HepG2 (cell line): ENCODE results near the gene EED. TPM values are rescaled to one million over a fixed set of nuclear protein-coding genes. Genes with fewer than 3 reads are reported as not detected.

ENCODE experiments used
- DPF2 ChIP-seq: sonication (generic); formaldehyde crosslinking; IDR thresholded peaks from 2 replicates; pipeline ENCODE4 v1.4.0; 2020; ENCODE audit warnings: mild to moderate bottlenecking, low read depth, missing genetic modification reagents, borderline replicate concordance
- HMG20A ChIP-seq: IDR thresholded peaks from 2 replicates; pipeline ENCODE4 v1.6.1; 2016; ENCODE audit warnings: borderline replicate concordance
- RFX5 ChIP-seq: IDR thresholded peaks from 2 replicates; pipeline ENCODE4 v1.6.1; 2011; ENCODE audit warnings: low read depth, low read length, improper control_type of control experiment
- polyA plus RNA-seq, 8 experiments: library from polyadenylated mRNA; depleted of rRNA in 3 of 8; stranded (reverse) in 7 of 8; unstranded in 1 of 8; fragments of >200 nt; fragmentation: Illumina TruSeq in 4 of 8; extraction: Trizol in 4 of 8; gene quantifications; 2 replicates each; pipeline versions ENCODE4 v1.2.1 to v1.2.3, GENCODE V29; 2011 to 2016; ENCODE audit warnings: low read depth in 4 of 8, missing spikeins in 1 of 8, mixed read lengths in 1 of 8; ENCODE audit not compliant: insufficient read depth in 1 of 8
- total RNA-seq, 5 experiments: library from RNA; depleted of rRNA; stranded (reverse); fragments of >200 nt; fragmentation: Illumina TruSeq; extraction: Trizol; gene quantifications; 2 replicates each; pipeline ENCODE4 v1.2.3, GENCODE V29; 2016; ENCODE audit warnings: low read depth in 1 of 5
- TF ChIP-seq, protein P1 (sequence below): IDR thresholded peaks from 2 replicates; pipeline ENCODE4 v1.6.1; 2016; ENCODE audit warnings: mild to moderate bottlenecking, missing biosample characterization, missing genetic modification reagents
- TF ChIP-seq, protein P2 (sequence below): sonication (generic); formaldehyde crosslinking; IDR thresholded peaks from 2 replicates; pipeline ENCODE4 v1.4.0; 2020; ENCODE audit warnings: low read depth, mild to moderate bottlenecking, missing genetic modification reagents
- TF ChIP-seq, protein P3 (sequence below): sonication (generic); formaldehyde crosslinking; IDR thresholded peaks from 2 replicates; pipeline ENCODE4 v1.5.1; 2020; ENCODE audit warnings: mild to moderate bottlenecking, missing genetic modification reagents, borderline replicate concordance
- TF ChIP-seq, protein P4 (sequence below): sonication (generic); formaldehyde crosslinking; IDR thresholded peaks from 2 replicates; pipeline ENCODE4 v1.5.1; 2020; ENCODE audit warnings: mild to moderate bottlenecking, moderate library complexity, missing genetic modification reagents

The EED gene
- total and polyA plus RNA-seq, 2 of the 13 experiments (the other 11 are each of a cell fraction or from before 2014, with no cell fraction given) = 11.0 to 28.4 TPM

DNA sequence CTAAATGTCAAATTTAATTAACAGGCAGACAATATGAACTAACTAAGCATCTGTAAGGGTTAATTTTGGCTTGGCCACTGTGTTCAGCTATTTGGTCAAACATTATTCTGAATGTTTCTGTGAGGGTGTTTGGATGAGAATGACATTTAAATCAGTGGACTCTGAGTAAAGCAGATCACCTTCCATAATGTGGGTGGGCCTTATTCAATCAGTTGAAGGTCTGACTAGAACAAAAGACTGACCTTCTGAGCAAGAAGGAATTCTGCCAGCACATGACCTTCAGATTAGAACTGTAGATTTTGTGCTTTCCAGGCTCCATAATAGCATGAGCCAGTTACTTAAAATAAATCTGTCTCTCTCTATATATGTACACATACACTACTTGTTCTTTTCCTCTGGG, 12.0 kb upstream of the EED start (continued):
- TF ChIP-seq, protein P1, sequence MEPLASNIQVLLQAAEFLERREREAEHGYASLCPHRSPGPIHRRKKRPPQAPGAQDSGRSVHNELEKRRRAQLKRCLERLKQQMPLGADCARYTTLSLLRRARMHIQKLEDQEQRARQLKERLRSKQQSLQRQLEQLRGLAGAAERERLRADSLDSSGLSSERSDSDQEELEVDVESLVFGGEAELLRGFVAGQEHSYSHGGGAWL = no peak
- TF ChIP-seq, protein P2, sequence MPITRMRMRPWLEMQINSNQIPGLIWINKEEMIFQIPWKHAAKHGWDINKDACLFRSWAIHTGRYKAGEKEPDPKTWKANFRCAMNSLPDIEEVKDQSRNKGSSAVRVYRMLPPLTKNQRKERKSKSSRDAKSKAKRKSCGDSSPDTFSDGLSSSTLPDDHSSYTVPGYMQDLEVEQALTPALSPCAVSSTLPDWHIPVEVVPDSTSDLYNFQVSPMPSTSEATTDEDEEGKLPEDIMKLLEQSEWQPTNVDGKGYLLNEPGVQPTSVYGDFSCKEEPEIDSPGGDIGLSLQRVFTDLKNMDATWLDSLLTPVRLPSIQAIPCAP (CRISPR knock-in tag) = no peak
- TF ChIP-seq DPF2 (CRISPR knock-in tag) (no peak), HMG20A (CRISPR knock-in tag) (no peak), RFX5 (no peak)
- TF ChIP-seq, protein P3, sequence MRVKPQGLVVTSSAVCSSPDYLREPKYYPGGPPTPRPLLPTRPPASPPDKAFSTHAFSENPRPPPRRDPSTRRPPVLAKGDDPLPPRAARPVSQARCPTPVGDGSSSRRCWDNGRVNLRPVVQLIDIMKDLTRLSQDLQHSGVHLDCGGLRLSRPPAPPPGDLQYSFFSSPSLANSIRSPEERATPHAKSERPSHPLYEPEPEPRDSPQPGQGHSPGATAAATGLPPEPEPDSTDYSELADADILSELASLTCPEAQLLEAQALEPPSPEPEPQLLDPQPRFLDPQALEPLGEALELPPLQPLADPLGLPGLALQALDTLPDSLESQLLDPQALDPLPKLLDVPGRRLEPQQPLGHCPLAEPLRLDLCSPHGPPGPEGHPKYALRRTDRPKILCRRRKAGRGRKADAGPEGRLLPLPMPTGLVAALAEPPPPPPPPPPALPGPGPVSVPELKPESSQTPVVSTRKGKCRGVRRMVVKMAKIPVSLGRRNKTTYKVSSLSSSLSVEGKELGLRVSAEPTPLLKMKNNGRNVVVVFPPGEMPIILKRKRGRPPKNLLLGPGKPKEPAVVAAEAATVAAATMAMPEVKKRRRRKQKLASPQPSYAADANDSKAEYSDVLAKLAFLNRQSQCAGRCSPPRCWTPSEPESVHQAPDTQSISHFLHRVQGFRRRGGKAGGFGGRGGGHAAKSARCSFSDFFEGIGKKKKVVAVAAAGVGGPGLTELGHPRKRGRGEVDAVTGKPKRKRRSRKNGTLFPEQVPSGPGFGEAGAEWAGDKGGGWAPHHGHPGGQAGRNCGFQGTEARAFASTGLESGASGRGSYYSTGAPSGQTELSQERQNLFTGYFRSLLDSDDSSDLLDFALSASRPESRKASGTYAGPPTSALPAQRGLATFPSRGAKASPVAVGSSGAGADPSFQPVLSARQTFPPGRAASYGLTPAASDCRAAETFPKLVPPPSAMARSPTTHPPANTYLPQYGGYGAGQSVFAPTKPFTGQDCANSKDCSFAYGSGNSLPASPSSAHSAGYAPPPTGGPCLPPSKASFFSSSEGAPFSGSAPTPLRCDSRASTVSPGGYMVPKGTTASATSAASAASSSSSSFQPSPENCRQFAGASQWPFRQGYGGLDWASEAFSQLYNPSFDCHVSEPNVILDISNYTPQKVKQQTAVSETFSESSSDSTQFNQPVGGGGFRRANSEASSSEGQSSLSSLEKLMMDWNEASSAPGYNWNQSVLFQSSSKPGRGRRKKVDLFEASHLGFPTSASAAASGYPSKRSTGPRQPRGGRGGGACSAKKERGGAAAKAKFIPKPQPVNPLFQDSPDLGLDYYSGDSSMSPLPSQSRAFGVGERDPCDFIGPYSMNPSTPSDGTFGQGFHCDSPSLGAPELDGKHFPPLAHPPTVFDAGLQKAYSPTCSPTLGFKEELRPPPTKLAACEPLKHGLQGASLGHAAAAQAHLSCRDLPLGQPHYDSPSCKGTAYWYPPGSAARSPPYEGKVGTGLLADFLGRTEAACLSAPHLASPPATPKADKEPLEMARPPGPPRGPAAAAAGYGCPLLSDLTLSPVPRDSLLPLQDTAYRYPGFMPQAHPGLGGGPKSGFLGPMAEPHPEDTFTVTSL (CRISPR knock-in tag) = no peak
- TF ChIP-seq, protein P4, sequence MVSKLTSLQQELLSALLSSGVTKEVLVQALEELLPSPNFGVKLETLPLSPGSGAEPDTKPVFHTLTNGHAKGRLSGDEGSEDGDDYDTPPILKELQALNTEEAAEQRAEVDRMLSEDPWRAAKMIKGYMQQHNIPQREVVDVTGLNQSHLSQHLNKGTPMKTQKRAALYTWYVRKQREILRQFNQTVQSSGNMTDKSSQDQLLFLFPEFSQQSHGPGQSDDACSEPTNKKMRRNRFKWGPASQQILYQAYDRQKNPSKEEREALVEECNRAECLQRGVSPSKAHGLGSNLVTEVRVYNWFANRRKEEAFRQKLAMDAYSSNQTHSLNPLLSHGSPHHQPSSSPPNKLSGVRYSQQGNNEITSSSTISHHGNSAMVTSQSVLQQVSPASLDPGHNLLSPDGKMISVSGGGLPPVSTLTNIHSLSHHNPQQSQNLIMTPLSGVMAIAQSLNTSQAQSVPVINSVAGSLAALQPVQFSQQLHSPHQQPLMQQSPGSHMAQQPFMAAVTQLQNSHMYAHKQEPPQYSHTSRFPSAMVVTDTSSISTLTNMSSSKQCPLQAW (CRISPR knock-in tag) = no peak
